ENCODE data around the gene THSD4.

THSD4 gene

DNA sequence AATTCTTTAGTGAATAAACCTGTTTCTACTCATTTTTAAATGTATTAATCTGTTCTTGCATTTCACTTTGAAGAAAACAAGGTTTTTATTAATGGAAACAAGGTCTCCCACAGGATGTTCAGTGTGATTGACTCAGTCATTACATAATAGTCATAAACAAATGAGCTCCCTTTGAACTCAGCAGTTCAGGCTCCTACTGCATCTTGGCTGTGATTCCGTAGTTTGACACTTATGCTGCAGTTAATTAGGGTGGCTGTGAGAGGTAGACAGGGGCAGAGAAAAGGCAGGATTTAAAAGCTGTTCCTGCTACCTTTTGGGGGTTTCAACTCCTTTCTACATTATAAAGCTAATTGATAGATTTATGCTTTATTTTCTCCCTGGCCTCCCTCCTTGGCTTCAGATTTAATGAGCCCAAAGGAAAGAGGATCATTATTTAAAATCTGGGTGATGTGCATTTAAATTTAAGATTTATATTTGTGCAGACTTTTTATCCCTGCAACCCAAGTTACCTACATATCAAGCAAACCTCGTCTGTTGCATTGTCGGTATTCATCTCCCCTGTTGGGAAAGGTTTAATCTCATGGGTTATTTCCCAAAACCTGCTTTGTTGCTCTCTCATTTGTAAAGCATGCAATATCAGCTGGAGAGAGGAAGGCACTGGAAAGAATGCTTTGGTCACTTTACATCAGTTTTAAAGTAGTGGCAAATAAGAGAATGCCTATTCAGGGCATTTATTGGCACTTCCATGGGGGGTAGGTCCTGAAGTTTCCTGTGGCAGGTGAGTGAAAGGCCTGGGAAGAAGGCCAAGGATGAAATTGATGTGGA is 350.1 kb downstream of the THSD4 start:
- Histone ChIP-seq H3F3A (ENCODE audit: insufficient read depth, low read length) (no peaks in the 10 kb centered on the region), H2AFZ (ENCODE audit: low read length) (no peak overlapping the region), H3K27me3 (ENCODE audit: insufficient read depth, low read length) (no peaks in the 10 kb centered on the region), H3K36me3 (ENCODE audit: insufficient read depth, low read length) (no peaks in the 10 kb centered on the region), H3K9me2 (ENCODE audit: low read depth, low read length) (no peaks in the 10 kb centered on the region), H3K79me2 (ENCODE audit: insufficient read depth, low read length) (no peaks in the 10 kb centered on the region), H3K4me3 (ENCODE audit: low read depth, low read length, poor library complexity, severe bottlenecking) (no peak overlapping the region), H4K20me1 (ENCODE audit: insufficient read depth, low read length) (no peaks in the 10 kb centered on the region), H3K27ac (ENCODE audit: low read depth, low read length, poor library complexity, severe bottlenecking) (no peak overlapping the region), H3K4me1 (ENCODE audit: insufficient read depth, low read length, severe bottlenecking) (no peaks in the 10 kb centered on the region), H3K9ac (ENCODE audit: low read length) (no peak overlapping the region), H3K4me2 (ENCODE audit: low read length) (no peak overlapping the region), H3K9me3 (ENCODE audit: low read length) (no peaks in the 10 kb centered on the region; the same call in 1 of the 2 replicates)
- no peak for TF ChIP-seq EZH2 (IDR thresholded peaks at IDR 0.05; ENCODE audit: borderline replicate concordance, low read length)
- TF ChIP-seq, protein P1, sequence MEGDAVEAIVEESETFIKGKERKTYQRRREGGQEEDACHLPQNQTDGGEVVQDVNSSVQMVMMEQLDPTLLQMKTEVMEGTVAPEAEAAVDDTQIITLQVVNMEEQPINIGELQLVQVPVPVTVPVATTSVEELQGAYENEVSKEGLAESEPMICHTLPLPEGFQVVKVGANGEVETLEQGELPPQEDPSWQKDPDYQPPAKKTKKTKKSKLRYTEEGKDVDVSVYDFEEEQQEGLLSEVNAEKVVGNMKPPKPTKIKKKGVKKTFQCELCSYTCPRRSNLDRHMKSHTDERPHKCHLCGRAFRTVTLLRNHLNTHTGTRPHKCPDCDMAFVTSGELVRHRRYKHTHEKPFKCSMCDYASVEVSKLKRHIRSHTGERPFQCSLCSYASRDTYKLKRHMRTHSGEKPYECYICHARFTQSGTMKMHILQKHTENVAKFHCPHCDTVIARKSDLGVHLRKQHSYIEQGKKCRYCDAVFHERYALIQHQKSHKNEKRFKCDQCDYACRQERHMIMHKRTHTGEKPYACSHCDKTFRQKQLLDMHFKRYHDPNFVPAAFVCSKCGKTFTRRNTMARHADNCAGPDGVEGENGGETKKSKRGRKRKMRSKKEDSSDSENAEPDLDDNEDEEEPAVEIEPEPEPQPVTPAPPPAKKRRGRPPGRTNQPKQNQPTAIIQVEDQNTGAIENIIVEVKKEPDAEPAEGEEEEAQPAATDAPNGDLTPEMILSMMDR (IDR thresholded peaks at IDR 0.05; ENCODE audit: low read length), result no peak

DNA sequence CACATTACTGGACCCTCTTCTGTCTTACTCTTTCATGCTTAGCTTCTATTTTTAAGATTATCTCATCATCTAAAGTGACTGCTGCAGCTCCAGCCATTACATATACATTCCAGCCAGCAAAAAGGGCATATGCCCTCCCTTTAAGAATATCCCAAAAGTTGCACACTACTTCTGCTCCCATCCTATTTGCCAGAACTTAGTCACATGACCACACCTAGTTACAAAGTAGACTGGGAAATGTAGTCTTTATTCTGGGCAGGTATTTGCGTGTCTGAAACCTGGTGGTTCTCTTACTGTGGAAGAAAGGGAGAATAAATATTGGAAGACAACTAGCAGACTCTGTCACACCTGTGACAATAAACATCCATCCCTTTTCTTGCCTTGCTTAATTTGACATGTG is 353.4 kb downstream of the THSD4 start:
- H3K4me2 ChIP-seq (ENCODE audit: low read length), result no peak overlapping the region
- H3K27ac ChIP-seq (ENCODE audit: low read depth, low read length, poor library complexity, severe bottlenecking), result no peak overlapping the region
- no peaks in the 10 kb centered on the region for H3K9me2 ChIP-seq (ENCODE audit: low read depth, low read length)
- no peaks in the 10 kb centered on the region for H3K36me3 ChIP-seq (ENCODE audit: insufficient read depth, low read length)
- no peaks in the 10 kb centered on the region; the same call in 1 of the 2 replicates for H3K9me3 ChIP-seq (ENCODE audit: low read length)
- H3F3A ChIP-seq (ENCODE audit: insufficient read depth, low read length), result no peaks in the 10 kb centered on the region
- H4K20me1 ChIP-seq (ENCODE audit: insufficient read depth, low read length), result no peaks in the 10 kb centered on the region
- H2AFZ ChIP-seq (ENCODE audit: low read length), result no peak overlapping the region
- H3K79me2 ChIP-seq (ENCODE audit: insufficient read depth, low read length), result no peaks in the 10 kb centered on the region
- no peak for TF ChIP-seq EZH2 (IDR thresholded peaks at IDR 0.05; ENCODE audit: borderline replicate concordance, low read length)
- TF ChIP-seq, protein P1 (IDR thresholded peaks at IDR 0.05; ENCODE audit: low read length), result no peak
- H3K27me3 ChIP-seq (ENCODE audit: insufficient read depth, low read length), result no peaks in the 10 kb centered on the region
- H3K4me3 ChIP-seq (ENCODE audit: low read depth, low read length, poor library complexity, severe bottlenecking), result no peak overlapping the region
- H3K4me1 ChIP-seq (ENCODE audit: insufficient read depth, low read length, severe bottlenecking), result no peaks in the 10 kb centered on the region
- no peak overlapping the region for H3K9ac ChIP-seq (ENCODE audit: low read length)

DNA sequence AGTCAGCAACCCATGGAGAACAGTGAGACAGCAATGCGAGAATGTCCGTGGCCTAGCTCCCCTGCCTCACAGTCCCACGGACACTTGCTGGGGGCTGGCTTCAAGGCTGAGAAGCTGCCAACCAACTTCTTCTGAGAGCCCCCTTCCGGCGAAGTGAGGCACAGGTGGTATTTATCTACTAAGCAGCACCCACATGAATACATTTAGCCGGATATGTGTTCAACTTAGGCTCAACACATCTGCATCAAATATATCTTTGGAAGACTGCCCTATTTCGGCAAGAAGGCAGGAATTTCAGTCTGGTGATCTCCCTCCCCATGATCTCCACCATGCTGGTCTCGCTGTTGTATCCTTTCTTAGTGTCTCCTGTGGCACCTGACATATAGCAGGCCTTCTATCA is 354.1 kb downstream of the THSD4 start:
- H3K27ac ChIP-seq (ENCODE audit: low read depth, low read length, poor library complexity, severe bottlenecking), result no peak overlapping the region
- H3K9me3 ChIP-seq (ENCODE audit: low read length), result no peaks in the 10 kb centered on the region; the same call in 1 of the 2 replicates
- no peak overlapping the region for H2AFZ ChIP-seq (ENCODE audit: low read length)
- H3K4me1 ChIP-seq (ENCODE audit: insufficient read depth, low read length, severe bottlenecking), result no peaks in the 10 kb centered on the region
- H3F3A ChIP-seq (ENCODE audit: insufficient read depth, low read length), result no peaks in the 10 kb centered on the region
- no peaks in the 10 kb centered on the region for H3K79me2 ChIP-seq (ENCODE audit: insufficient read depth, low read length)
- no peak overlapping the region for H3K4me3 ChIP-seq (ENCODE audit: low read depth, low read length, poor library complexity, severe bottlenecking)
- H3K9ac ChIP-seq (ENCODE audit: low read length), result no peak overlapping the region
- no peaks in the 10 kb centered on the region for H4K20me1 ChIP-seq (ENCODE audit: insufficient read depth, low read length)
- H3K4me2 ChIP-seq (ENCODE audit: low read length), result no peak overlapping the region
- no peaks in the 10 kb centered on the region for H3K9me2 ChIP-seq (ENCODE audit: low read depth, low read length)
- H3K36me3 ChIP-seq (ENCODE audit: insufficient read depth, low read length), result no peaks in the 10 kb centered on the region
- no peaks in the 10 kb centered on the region for H3K27me3 ChIP-seq (ENCODE audit: insufficient read depth, low read length)
- TF ChIP-seq, protein P1 (IDR thresholded peaks at IDR 0.05; ENCODE audit: low read length), result peak; percentile 51; the same call in 1 of the 2 replicates
- no peak for TF ChIP-seq EZH2 (IDR thresholded peaks at IDR 0.05; ENCODE audit: borderline replicate concordance, low read length)
